Measurements from ENCODE around the gene ARMC8. TPM values are rescaled to one million over a fixed set of nuclear protein-coding genes. Genes with fewer than 3 reads are reported as not detected.

The ARMC8 gene
- total RNA-seq, 1 experiment from 2014 or later, result 63.6 TPM

DNA sequence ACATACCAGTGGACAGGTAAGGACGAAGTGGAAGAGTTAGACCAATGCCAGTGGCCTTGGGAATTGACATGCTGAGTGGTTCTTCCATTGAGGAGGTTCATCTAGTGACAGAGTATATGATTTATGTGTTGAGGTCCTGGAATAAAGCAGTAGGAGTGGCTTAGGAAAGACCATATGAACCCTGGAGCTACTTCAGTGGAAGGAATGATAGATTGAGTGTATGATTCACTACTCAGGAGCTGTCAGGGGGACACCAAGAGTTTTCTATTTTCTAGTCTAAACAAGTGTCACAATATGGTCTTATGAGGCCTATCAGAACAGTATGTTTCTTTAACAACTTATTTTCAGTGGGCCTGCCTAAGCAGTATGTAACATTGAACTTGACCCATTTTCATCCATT is 78.6 kb downstream of the ARMC8 start:
- Histone ChIP-seq H3K23me2 (ENCODE audit: insufficient read length, low read depth, low read length, poor library complexity, severe bottlenecking) (no peaks in the 10 kb centered on the region), H2AK5ac (ENCODE audit: insufficient read length, low read length) (no peak overlapping the region), H3K4me1 (ENCODE audit: insufficient read depth, low read length) (no peaks in the 10 kb centered on the region), H3K27me3 (ENCODE audit: insufficient read depth, low read length) (no peaks in the 10 kb centered on the region), H2BK5ac (ENCODE audit: insufficient read length, low read length) (no peak overlapping the region), H4K5ac (ENCODE audit: insufficient read length, low read depth, low read length) (no peak overlapping the region), H4K8ac (replicated peaks; ENCODE audit: insufficient read length, low read depth, low read length) (no peak overlapping the region), H4K91ac (ENCODE audit: insufficient read length, low read depth, low read length) (no peak overlapping the region), H3K9me3 (ENCODE audit: control insufficient read depth, low read depth, low read length) (no peaks in the 10 kb centered on the region), H2BK120ac (ENCODE audit: low read depth, low read length, poor library complexity, severe bottlenecking) (no peak overlapping the region), H2BK12ac (ENCODE audit: insufficient read length, low read depth, low read length) (no peak overlapping the region), H3K18ac (ENCODE audit: insufficient read length, low read depth, low read length) (no peak overlapping the region), H3K56ac (ENCODE audit: insufficient read length, low read depth, low read length) (no peak overlapping the region), H3T11ph (ENCODE audit: low read length) (no peak overlapping the region), H3K4me2 (ENCODE audit: insufficient read depth, insufficient read length, low read length) (no peak overlapping the region), H3K23ac (ENCODE audit: insufficient read length, low read depth, low read length) (no peak overlapping the region), H2AFZ (ENCODE audit: low read length) (no peak overlapping the region), H3K79me2 (ENCODE audit: insufficient read depth, low read length) (no peaks in the 10 kb centered on the region), H2BK15ac (ENCODE audit: low read depth, low read length) (no peak overlapping the region), H3K79me1 (ENCODE audit: insufficient read depth, low read depth, low read length, poor library complexity, severe bottlenecking) (no peaks in the 10 kb centered on the region), H3K27ac (ENCODE audit: insufficient read length, low read depth, low read length) (no peak overlapping the region), H4K20me1 (ENCODE audit: control insufficient read depth, insufficient read depth, insufficient read length) (no peaks in the 10 kb centered on the region), H2BK20ac (ENCODE audit: low read depth, low read length, poor library complexity, severe bottlenecking) (no peak overlapping the region), H3K9ac (ENCODE audit: extremely low read depth, insufficient read length, low read length) (no peak overlapping the region), H3K4ac (ENCODE audit: low read depth, low read length) (no peak overlapping the region), H3K14ac (ENCODE audit: insufficient read depth, low read length) (no peak overlapping the region)
- no CpG with 5 or more reads among the region's 1 CpG for WGBS (ENCODE audit: extremely low coverage, insufficient read length, low lambda C conversion rate)
- no peak overlapping the region for H3K4me3 Mint-ChIP-seq
- no peak for DNase-seq
- TF ChIP-seq, protein P1, sequence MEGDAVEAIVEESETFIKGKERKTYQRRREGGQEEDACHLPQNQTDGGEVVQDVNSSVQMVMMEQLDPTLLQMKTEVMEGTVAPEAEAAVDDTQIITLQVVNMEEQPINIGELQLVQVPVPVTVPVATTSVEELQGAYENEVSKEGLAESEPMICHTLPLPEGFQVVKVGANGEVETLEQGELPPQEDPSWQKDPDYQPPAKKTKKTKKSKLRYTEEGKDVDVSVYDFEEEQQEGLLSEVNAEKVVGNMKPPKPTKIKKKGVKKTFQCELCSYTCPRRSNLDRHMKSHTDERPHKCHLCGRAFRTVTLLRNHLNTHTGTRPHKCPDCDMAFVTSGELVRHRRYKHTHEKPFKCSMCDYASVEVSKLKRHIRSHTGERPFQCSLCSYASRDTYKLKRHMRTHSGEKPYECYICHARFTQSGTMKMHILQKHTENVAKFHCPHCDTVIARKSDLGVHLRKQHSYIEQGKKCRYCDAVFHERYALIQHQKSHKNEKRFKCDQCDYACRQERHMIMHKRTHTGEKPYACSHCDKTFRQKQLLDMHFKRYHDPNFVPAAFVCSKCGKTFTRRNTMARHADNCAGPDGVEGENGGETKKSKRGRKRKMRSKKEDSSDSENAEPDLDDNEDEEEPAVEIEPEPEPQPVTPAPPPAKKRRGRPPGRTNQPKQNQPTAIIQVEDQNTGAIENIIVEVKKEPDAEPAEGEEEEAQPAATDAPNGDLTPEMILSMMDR (conservative IDR thresholded peaks at IDR 0.05), result no peak
- no peak overlapping the region for H3K27ac Mint-ChIP-seq
- H3K9me3 Mint-ChIP-seq, result no peaks in the 10 kb centered on the region
- H3K36me3 Mint-ChIP-seq (ENCODE audit: insufficient read depth in 1 of 3, low read depth in 3 of 3), result peaks cover 0 to 14% (median 2%) of the 10 kb centered on the region in 3 experiments; a peak in 4 of 7 replicates
- H3K27me3 Mint-ChIP-seq (ENCODE audit: low read depth), result no peaks in the 10 kb centered on the region
- no peaks in the 10 kb centered on the region for H3K4me1 Mint-ChIP-seq

All from H9 (cell line).